Heart right ventricle (tissue), 16 donors: Measurements from ENCODE around the gene IDH3G. TPM values are rescaled to one million over a fixed set of nuclear protein-coding genes. Genes with fewer than 3 reads are reported as not detected.
A peak's percentile ranks its signal among the peaks of the same experiment; 100 is the strongest.

Experiments used
- ATAC-seq, 8 donors: fragments of 200-7000 bp; cut with Tn5 transposase; one replicate each; pipeline ENCODE4 v1.9.1; 2020; ENCODE audit warnings: mild to moderate bottlenecking in 8 of 8, moderate library complexity in 8 of 8, moderate number of reproducible peaks in 1 of 8
- DNase-seq, 2 donors: peaks; one replicate each; pipeline ENCODE4 v3.0.0-alpha.2; 2020
- H3K27ac ChIP-seq, 10 donors: fragments of 200-600 bp; sonication (generic) in 2 of 10; one replicate each; pipeline versions ENCODE4 v1.5.0 to v1.8.0; 2020 to 2022; ENCODE audit warnings: mild to moderate bottlenecking in 3 of 10
- H3K27me3 ChIP-seq, 7 donors: fragments of 200-600 bp; one replicate each; pipeline ENCODE4 v1.8.0; 2021 to 2022; ENCODE audit warnings: mild to moderate bottlenecking in 2 of 7
- H3K36me3 ChIP-seq, 9 donors: fragments of 200-600 bp; sonication (generic) in 1 of 9; one replicate each; pipeline versions ENCODE4 v1.5.0 to v1.8.0; 2020 to 2022; ENCODE audit warnings: mild to moderate bottlenecking in 2 of 9
- H3K4me1 ChIP-seq, 9 donors: fragments of 200-600 bp; sonication (generic) in 1 of 9; one replicate each; pipeline versions ENCODE4 v1.5.0 to v1.8.0; 2020 to 2022; ENCODE audit warnings: mild to moderate bottlenecking in 4 of 9
- H3K4me3 ChIP-seq, 10 donors: fragments of 200-600 bp; sonication (generic) in 2 of 10; one replicate each; pipeline versions ENCODE4 v1.5.0 to v1.8.0; 2020 to 2022; ENCODE audit warnings: mild to moderate bottlenecking in 7 of 10, moderate library complexity in 2 of 10
- H3K9me3 ChIP-seq, 11 donors: fragments of 200-600 bp in 10 of 11; sonication (generic) in 2 of 11; one replicate each; pipeline versions ENCODE4 v1.5.0 to v1.8.0; 2013 to 2022; ENCODE audit warnings: mild to moderate bottlenecking in 2 of 11, control low read depth in 1 of 11, moderate library complexity in 1 of 11
- WGBS, 2 donors: extraction: QIAGEN DNeasy Blood & Tissue Kit; methylation state at CpG; one replicate each; pipeline ENCODE4 v1.1.7; 2013; ENCODE audit warnings: inconsistent platforms in 1 of 2; 5-methylcytosine and 5-hydroxymethylcytosine counted together
- intact Hi-C, 10 donors: fragments of 100-400 bp; cut with DNase I; formaldehyde crosslinking; loops; one replicate each; pipeline versions ENCODE4 v1.11.1 to v1.14.2; 2022
- polyA plus RNA-seq, 2 donors: library from polyadenylated mRNA; stranded (reverse); fragments of 200-250 nt; gene quantifications; one replicate each; pipeline ENCODE4 v1.2.3, GENCODE V29; 2013
- total RNA-seq, 10 donors: library from RNA; stranded (reverse); fragmentation: NEBNext Ultra II Directional in 3 of 10; extraction: Animal tissue kit (Norgen Biotek cat#: 25700) in 3 of 10; gene quantifications; one replicate each; pipeline versions ENCODE4 v1.2.1 to v1.2.4, GENCODE V29; 2021 to 2023
- TF ChIP-seq, protein P1 (sequence below), 9 donors: fragments of 200-600 bp; sonication (generic) in 2 of 9; IDR thresholded peaks; one replicate each; pipeline versions ENCODE4 v1.5.0 to v1.8.0; 2021 to 2022; ENCODE audit warnings: antibody characterized with exemption in 9 of 9, mild to moderate bottlenecking in 5 of 9, moderate library complexity in 1 of 9
- donor health status: Arrhythmogenic right ventricular cardiomyopathy.
- donor health status: ischemic (EF 13 %, LVEDD 7.1; RV severe dilation, severe dysfunction).
- donor health status: healthy with polysubstance abuse.
- donor health status: DM: no; HTN: yes; CAD: no.
- donor health status: DM: no; HTN: no; CAD: no.
- donor health status: ischemic (EF 25% LVEDD 6.9; RV normal size, moderate dysfunction).
- donor health status: ischemic (EF 25% LVEDD 5.7; RV mildly dilated, moderate dysfunction).
- donor health status: healthy.
- donor health status: DM: yes; HTN: yes; CAD: no.
- donor health status: Ischemic cardiomyopathy.
- donor health status: ischemic (EF 35%, LVEDD 5.7; RV mildly dilated, moderate dysfunction).
- donor health status: nonischemic (EF 11% LVEDD 7.7; RV severe dilation, severe dysfunction).
- donor health status: DM: yes; HTN: yes; CAD: no.
- donor health status: PGD.
- donor health status: ischemic (EF 29% LVEDD 5.4; RV normal size, mild dysfunction).
- donor health status: nonischemic (EF 23%, LVEDD 6.1; RV moderate dilation, normal function).

Gene IDH3G
- total and polyA plus RNA-seq, 12 donors, result 58.7 to 97.2 (median 74.5) TPM

DNA sequence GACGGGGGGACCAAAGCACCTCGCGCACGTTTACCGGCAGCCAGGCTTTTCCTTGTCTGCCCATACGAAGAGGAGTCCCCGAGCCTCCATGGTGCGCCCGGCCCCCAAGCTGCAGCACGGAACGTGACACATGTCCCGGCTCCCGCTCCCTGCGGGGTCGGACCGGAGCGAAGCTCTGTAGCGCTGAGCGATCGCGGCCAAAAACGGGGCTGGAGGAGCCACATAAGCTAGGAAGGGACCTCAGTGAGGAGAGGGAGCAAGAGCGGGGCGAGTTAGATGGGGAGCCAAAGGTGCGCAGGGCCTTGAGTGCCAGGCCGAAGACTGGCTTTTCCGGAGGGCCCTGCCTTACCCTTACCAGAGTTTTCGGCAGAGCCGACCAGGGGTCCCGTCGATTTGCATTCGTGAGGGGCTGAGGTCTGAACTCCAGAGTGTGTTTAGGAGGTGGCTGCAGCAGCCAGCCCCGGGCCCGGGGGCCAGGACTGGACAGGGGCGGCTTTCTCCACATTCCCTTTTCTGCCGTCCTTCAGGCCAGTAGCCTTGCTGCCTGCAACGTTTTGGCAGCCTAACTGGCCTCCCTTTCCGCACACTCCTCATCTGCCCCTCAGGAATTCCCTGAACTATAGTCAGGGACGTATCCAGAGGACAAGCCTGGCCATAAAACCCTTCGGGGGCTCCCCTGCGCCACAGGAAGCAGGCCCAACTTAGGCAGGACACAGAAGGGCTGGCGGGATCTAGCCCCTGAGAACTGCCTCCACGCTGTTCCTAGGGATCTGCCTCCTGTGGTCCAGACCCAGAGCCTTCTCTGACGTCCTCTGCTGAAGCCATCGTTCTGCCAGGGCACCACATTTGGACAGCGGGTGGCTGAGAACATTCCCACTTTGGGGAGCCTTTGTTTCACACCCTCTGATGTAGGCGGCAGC, 982 bp upstream of the IDH3G start:
- 6% methylated on average over 38 to 47 of the region's 47 CpGs for WGBS, 2 donors
- no peak for DNase-seq
- Histone ChIP-seq H3K4me3 (peak overlapping the region; percentile 53 to 80 (median 75)), H3K27me3 (no peaks in the 10 kb centered on the region), H3K9me3 (peaks cover 0 to 21% (median 0%) of the 10 kb centered on the region in 11 donors), H3K27ac (peak overlapping the region; percentile 54 to 97 (median 94)), H3K4me1 (peaks cover 0 to 44% (median 26%) of the 10 kb centered on the region in 9 donors), H3K36me3 (peaks cover 0 to 40% (median 0%) of the 10 kb centered on the region in 9 donors)
- intact Hi-C loops, result loop anchor here in 5 of 10 donors (2.0 to 10.0 kb wide), 3 partner anchors 30 to 150 kb away; partner anchors contain the start of genes ARHGAP4 (in 3 of the 5), PLXNB3 (in 1 of the 5) and RENBP (in 1 of the 5)
- peak in 4 of 8 donors; percentile 1 to 6 (median 4) for ATAC-seq
- TF ChIP-seq, protein P1, sequence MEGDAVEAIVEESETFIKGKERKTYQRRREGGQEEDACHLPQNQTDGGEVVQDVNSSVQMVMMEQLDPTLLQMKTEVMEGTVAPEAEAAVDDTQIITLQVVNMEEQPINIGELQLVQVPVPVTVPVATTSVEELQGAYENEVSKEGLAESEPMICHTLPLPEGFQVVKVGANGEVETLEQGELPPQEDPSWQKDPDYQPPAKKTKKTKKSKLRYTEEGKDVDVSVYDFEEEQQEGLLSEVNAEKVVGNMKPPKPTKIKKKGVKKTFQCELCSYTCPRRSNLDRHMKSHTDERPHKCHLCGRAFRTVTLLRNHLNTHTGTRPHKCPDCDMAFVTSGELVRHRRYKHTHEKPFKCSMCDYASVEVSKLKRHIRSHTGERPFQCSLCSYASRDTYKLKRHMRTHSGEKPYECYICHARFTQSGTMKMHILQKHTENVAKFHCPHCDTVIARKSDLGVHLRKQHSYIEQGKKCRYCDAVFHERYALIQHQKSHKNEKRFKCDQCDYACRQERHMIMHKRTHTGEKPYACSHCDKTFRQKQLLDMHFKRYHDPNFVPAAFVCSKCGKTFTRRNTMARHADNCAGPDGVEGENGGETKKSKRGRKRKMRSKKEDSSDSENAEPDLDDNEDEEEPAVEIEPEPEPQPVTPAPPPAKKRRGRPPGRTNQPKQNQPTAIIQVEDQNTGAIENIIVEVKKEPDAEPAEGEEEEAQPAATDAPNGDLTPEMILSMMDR (IDR thresholded peaks at IDR 0.05), result no peak

DNA sequence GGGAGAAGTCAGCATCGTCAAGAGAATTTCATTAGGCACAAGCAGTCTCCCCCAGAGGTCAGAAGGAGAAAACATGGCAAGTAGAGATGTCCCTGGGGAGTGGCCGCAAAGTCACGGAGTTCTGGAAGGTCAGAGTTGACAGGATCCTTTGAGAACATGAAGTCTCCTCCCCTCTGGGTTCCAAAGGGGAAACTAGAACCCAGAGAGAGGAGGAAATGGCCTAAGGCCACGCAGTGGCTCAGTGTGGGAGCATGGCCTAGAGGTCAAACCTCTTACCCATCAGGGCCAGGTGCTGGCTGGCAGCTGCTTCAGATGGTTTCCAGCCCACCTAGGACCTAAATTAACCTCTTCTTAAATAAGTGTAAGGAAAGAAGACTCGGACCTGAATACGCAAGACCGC, 884 bp downstream of the IDH3G start:
- H3K36me3 ChIP-seq, result peaks cover 0 to 47% (median 0%) of the 10 kb centered on the region in 9 donors
- peak overlapping the region; percentile 53 to 80 (median 75) for H3K4me3 ChIP-seq
- peaks cover 0 to 44% (median 26%) of the 10 kb centered on the region in 9 donors for H3K4me1 ChIP-seq
- H3K9me3 ChIP-seq, result peaks cover 0 to 21% (median 0%) of the 10 kb centered on the region in 11 donors
- DNase-seq (peak in 1 of 2 donors; percentile 22), ATAC-seq (peak in 2 of 8 donors; percentile 4 to 9)
- H3K27me3 ChIP-seq, result no peaks in the 10 kb centered on the region
- WGBS, 2 donors, result 4% methylated on average over 6 to 7 of the region's 7 CpGs
- intact Hi-C loops, result loop anchor here in 4 of 10 donors (10.0 kb wide), 2 partner anchors 132 to 152 kb away; partner anchors contain the start of genes ARHGAP4 (in 3 of the 4) and RENBP (in 1 of the 4)
- TF ChIP-seq, protein P1 (IDR thresholded peaks at IDR 0.05), result no peak
- peak overlapping the region; percentile 88 to 97 (median 94) for H3K27ac ChIP-seq

DNA sequence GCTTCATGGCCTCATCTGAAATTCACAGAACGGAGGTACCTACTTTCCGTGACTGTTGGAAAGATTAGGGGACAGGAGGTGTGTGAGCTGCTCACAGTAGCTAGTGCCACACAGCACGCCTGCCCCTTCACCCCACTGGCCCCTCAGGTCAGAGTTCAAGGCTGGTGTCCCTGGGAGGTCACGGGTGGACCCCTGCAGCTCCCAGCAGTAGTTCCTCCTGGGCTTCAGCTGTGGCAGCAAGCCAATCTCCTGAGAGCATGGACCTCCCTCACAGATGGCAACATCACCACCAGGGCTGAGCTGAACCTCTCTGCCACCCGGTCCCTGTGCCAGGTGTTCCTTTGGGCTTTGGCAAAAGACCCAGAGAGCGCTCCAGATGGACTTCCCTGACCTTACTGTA, 1.8 kb downstream of the IDH3G start:
- Histone ChIP-seq H3K9me3 (peaks cover 0 to 17% (median 0%) of the 10 kb centered on the region in 11 donors), H3K27ac (no peak overlapping the region), H3K4me1 (peaks cover 0 to 44% (median 26%) of the 10 kb centered on the region in 9 donors), H3K36me3 (peaks cover 0 to 47% (median 0%) of the 10 kb centered on the region in 9 donors), H3K27me3 (no peaks in the 10 kb centered on the region), H3K4me3 (peak overlapping the region in 1 of 10 donors; percentile 80)
- ATAC-seq (no peak), DNase-seq (no peak)
- intact Hi-C loops, result loop anchor here in 4 of 10 donors (10.0 kb wide), 2 partner anchors 132 to 152 kb away; partner anchors contain the start of genes ARHGAP4 (in 3 of the 4) and RENBP (in 1 of the 4)
- 77 to 87% methylated on average over 6 of the region's 6 CpGs for WGBS, 2 donors
- TF ChIP-seq, protein P1 (IDR thresholded peaks at IDR 0.05), result no peak
